ENCODE results near the gene FLRT1. TPM values are rescaled to one million over a fixed set of nuclear protein-coding genes. Genes with fewer than 3 reads are reported as not detected.

Gene FLRT1
- total and polyA plus RNA-seq, 2 of the 13 experiments (the other 11 are each of a cell fraction or from before 2014, with no cell fraction given) = 0.02 to 0.08 TPM

DNA sequence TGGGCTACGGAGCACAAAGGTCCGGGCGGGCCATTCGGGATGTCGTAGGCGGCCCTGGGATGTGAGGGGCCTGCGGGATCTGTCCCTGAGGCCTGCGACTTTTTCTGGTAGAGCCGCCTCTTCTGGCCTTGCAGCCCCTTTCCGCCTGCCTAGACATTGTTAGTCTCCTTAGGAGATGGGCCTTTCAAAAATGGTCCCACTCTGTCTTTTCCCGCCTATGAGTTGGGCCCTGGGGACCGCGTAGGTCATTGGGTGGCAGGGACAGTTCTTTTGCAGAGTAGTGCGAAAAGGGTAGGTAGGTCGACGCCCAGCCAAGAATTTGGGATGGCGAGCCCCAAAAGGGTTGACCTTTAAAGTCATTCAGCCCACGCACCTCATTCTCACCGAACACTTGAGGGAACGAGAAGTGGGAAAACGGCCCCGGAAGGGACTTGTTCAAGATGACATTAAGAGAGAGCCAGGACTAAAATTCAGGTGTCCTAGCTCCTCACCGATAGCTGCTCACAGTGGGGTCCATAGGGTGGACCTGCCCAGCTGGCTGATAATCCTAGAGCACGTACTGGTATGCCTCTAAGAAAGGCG is 48.7 kb upstream of the FLRT1 start (continued):
- TF ChIP-seq ZNF784 (CRISPR knock-in tag; IDR thresholded peaks at IDR 0.05; ENCODE audit: borderline replicate concordance) = 0 out of 2 replicates have a peak, but pooled peaks have one; percentile 71
- no peak for TF ChIP-seq HMG20B (CRISPR knock-in tag; conservative IDR thresholded peaks at IDR 0.05)
- TF ChIP-seq, protein P1, sequence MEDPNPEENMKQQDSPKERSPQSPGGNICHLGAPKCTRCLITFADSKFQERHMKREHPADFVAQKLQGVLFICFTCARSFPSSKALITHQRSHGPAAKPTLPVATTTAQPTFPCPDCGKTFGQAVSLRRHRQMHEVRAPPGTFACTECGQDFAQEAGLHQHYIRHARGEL (CRISPR knock-in tag; IDR thresholded peaks at IDR 0.05) = 0 out of 2 replicates have a peak, but pooled peaks have one; percentile 3
- no peak for TF ChIP-seq NR3C1 (CRISPR knock-in tag; IDR thresholded peaks at IDR 0.05)
- TF ChIP-seq ZNF605 (CRISPR knock-in tag; IDR thresholded peaks at IDR 0.05) = peak; percentile 10; the same call in 1 of the 2 replicates
- TF ChIP-seq ZNF280D (CRISPR knock-in tag; IDR thresholded peaks at IDR 0.05) = no peak
- TF ChIP-seq, protein P2, sequence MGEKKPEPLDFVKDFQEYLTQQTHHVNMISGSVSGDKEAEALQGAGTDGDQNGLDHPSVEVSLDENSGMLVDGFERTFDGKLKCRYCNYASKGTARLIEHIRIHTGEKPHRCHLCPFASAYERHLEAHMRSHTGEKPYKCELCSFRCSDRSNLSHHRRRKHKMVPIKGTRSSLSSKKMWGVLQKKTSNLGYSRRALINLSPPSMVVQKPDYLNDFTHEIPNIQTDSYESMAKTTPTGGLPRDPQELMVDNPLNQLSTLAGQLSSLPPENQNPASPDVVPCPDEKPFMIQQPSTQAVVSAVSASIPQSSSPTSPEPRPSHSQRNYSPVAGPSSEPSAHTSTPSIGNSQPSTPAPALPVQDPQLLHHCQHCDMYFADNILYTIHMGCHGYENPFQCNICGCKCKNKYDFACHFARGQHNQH (CRISPR knock-in tag; IDR thresholded peaks at IDR 0.05) = no peak
- TF ChIP-seq MTA3 (CRISPR knock-in tag; IDR thresholded peaks at IDR 0.05) = no peak
